SW 1271 (cell line): ENCODE results near the gene DUSP2.
"Not testable (repeated sequence)": the region's sequence is repeated elsewhere in the genome, so short reads cannot be mapped to it uniquely, and the experiment has no call there.

Source experiments
- DNase-seq, 2 experiments: peaks; one replicate each; lab custom pipeline; 2025; lab: John Stamatoyannopoulos, UW

The DUSP2 gene

DNA sequence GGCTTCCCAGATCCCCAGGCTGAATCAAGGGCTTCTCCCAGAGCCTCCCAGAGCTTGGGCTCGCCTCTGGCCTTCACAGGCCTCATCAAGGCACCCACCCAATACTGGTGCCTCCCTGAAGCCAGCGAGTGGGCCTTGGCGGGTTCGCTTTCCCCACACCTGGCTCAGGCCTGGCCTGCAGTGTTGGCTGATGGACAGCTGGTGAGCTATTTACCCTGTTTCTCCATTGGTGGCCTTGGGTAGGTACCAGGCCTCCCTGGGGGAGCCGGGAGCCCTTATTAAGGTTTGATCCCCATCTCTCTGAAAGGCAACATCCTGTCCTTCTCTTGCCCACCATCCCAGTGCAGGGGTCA lies 18.2 kb upstream of the DUSP2 start:
- no peak for DNase-seq

DNA sequence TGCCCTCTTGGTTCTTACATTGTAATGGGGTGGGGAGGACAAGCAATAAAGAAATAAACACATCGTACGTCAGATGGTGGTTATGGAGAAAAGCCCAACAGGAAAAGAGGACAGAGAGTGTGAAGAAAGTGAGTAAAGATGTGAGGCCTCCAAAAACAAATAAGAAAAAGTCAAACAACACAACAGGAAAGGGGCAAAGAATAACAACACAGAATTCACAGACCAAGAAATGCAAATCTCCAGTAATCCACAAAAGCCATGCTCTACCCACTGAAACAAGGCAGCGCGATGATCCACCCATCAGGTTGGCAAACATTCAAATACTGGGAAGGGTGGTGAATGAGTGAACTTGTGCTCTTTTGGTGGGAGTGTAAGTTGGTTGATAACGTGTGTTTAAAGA lies 16.7 kb upstream of the DUSP2 start:
- DNase-seq = no peak

- DNase-seq = not testable (repeated sequence)
Measured at GRCh38 chr2:96160366-96160765, 15.1 kb upstream of the DUSP2 start.

DNA sequence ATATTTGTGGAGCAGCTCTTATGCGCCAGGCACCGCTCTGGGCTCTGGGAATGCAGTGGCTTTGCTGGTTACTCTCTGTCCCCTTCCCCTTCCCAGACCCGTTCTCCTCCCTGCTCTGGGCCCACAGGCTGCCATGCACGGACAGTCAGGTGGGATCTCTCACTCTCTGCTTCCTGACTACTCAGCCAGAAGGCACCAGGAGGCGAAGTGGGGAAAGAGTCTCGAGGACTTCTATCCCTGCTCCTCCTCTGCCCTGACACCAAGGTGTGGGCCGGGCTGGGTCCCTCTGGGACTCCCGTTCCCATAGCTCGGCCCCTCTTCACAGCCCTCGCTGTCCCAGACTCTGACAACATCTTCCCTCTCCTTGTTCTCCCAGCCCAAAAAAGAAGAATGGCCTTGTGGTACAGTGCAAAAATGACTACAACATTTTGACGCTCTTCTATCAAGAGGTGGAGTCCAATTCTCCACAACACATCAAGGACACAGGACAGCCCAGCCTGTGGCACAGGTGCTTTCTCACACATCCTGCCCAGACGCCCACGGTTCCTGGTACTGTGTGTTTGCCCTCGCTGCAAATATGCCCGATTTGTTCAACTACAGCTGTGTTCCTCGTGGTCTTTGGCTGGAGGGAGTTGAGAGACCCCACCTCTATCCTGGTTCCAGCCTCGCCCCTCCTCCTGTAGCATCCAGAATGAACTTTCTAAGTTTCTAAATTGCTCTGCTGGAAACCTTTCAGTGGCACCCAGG lies 14.0 kb upstream of the DUSP2 start:
- no peak for DNase-seq

DNA sequence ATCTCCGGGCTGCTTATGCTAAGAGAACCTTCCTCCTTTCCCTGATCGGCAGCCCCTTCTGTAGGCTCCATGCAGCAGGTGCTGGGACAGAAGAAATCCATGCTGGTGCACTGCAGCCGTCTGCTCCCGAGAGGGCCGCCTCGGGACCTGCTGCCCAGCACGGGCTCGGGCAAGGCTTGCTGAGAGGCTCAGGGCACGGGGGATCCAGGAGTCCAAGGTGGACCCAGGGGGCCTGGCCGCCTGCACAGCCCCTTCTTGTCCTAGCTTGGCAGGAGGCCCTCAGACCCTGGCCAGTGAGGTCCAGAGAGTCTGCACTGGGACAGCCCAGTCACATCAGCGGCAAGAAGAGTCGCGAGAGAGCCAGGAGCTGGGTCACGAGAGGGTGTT lies 13.3 kb upstream of the DUSP2 start:
- no peak for DNase-seq

DNA sequence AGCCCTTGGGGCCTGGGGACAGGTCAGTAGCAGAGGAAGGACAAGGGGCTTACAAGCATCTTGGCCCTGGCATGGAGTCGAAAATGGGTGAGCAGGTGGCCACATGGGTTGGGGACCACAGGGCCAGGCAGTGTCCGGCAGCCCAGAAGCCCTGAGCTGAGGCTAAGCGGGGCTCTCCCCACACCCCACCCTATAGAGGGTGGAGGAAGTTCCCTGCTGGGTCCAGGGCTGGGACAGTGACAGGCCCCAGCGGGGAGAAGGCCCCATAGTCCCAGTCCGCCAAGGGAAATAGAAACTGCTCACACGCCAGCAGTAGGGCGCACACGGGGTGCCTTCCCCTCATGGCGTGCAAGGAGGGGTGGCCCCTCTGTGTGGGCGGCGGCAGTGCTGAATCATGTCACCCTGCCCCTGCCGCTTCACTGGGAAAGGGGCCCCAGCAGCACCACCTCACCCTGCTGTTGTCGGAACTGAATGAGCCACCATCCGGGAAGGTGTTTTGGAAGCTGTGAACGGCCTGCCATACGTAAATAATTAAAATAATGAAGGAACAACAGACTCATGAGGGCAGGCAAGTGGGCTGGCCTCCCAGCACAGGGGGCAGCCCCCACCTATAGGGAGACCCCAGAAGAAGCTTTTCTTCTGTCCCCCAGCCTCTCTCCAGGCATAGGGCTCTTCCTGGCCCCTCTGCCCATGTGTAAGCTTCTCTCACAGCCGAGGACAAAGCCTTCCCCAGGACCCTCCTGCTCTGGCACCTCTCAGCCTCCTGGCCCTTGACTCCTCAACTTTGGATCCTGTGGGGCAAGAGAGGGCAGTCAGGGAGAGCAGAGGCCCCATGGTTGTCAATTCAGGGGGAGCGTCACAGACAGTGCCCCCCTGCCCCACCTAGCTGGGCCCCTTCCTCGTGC lies 12.7 kb upstream of the DUSP2 start:
- DNase-seq = no peak

- no peak for DNase-seq
Measured at GRCh38 chr2:96156926-96157648, 11.8 kb upstream of the DUSP2 start.

- DNase-seq = no peak
Measured at GRCh38 chr2:96156011-96156820, 11.0 kb upstream of the DUSP2 start.

- DNase-seq = no peak
Measured at GRCh38 chr2:96154506-96155380, 9.5 kb upstream of the DUSP2 start.

DNA sequence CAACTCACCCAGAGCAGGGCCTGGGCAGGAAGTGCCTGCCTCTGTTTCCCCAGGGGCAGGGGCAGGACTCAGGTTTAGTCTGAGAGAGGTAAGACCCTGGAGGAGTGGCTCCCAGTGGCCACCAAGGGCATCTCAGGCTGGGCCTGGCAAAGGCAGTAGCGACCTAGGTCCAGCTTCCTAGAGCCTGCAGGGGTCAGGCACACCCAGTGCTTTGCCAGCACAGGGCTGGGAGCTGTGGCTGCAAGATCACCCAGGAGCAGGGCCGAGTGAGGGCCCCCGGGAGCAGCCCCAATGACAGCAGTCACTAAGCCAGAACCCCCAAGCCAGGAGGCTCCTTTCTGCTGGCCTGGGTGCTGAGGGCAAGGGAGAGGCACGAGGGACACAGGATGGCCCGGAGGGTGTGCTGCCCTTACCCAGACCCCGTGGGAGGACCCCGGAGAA lies 8.8 kb upstream of the DUSP2 start:
- no peak for DNase-seq

GRCh38 chr2:96153291-96153713 lies 8.1 kb upstream of the DUSP2 start:
- DNase-seq = no peak

- DNase-seq = no peak
Measured at GRCh38 chr2:96152304-96153161, 7.3 kb upstream of the DUSP2 start.

DNA sequence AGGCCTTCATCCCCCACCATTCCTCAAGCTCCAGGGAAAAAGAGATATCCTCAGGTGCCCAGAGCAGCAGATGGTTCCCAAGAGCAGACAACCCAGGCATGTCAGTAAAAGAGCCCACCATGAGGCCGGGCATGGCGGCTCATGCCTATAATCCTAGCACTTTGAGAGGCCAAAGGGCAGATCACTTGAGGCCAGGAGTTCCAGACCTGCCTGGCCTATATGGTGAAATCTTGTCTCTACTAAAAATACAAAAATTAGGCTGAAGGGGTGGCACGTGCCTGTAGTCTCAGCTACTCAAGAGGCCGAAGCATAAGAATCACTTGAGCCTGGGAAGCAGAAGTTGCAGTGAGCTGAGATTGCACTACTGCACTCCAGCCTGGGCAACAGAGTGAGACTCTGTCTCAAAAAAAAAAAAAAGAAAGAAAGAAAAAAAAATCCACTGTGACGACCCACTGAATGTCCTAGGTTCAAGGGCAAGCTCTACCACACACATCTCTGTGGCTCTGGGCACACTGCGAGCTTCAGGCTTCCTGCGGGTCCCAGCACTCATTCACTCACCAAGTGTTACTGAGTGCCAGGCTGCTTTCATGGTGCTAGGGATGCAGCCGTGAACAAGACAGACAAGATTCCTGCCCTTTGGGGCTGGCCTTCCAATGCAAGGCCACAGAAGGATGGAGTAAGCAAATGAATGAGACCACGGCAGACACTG lies 6.5 kb upstream of the DUSP2 start:
- DNase-seq = no peak

- DNase-seq = no peak
Measured at GRCh38 chr2:96150791-96151594, 5.8 kb upstream of the DUSP2 start.

- no peak for DNase-seq
Measured at GRCh38 chr2:96150007-96150640, 4.9 kb upstream of the DUSP2 start.

DNA sequence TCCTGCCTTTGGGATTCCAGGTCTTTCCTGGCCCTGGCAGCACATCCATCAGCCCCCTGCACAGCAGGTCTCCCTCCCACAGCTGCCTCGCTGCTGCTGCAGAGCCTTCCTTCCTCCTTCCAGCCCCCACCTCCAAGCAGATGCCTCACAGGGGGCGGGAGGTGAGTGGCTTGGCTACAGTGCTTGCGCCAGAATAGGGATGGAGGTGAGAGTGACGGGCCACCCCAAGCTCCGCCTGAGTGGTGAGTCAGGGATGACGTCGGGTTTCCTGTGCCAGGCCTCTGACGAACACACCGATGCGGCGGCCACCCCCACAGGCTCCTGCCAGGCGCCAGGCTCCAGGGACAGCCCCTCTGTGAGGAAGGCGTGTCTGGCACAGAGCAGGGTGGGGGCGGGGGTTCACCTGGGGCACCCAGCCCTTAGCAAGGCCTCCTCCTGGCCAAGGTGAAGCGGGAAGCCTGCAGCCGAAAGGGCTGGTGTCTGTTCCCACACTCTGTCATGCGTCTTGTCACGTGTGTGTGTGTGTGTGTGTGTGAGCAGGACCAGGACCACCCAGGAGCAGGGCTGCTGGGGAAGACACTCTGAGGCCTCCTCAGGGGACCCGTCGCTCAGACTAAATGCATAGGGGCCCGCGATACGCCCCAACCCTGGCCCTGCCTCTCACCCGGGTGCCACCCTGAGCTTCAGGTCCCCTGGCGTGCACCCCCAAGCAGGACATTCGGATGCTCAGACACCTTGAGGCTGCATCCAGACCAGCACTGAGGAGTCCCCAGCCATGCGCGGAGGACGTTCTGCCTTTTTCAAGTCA lies 3.4 kb upstream of the DUSP2 start:
- DNase-seq = no peak
